GM23338 (cell line): ENCODE measurements around the gene PAX3. TPM values are rescaled to one million over a fixed set of nuclear protein-coding genes. Genes with fewer than 3 reads are reported as not detected.

Experiments
- ATAC-seq: fragments of 200-7000 bp; cut with Tn5 transposase; 3 replicates; pipeline ENCODE4 v1.9.1; 2020
- DNase-seq: peaks from one replicate; pipeline ENCODE4 v3.0.0-alpha.2; 2015; ENCODE audit warnings: low spot score
- H2AFZ ChIP-seq: fragments of 200-600 bp; sonication (generic); 2 replicates; pipeline ENCODE4 v1.8.0; 2016; ENCODE audit warnings: antibody characterized with exemption, mild to moderate bottlenecking, moderate library complexity
- H3F3A ChIP-seq: fragments of 200-600 bp; sonication (generic); replicated peaks from 2 replicates; pipeline ENCODE4 v1.8.0; 2017; ENCODE audit warnings: antibody characterized with exemption, mixed run types, low read depth
- H3K27ac ChIP-seq: fragments of 200-600 bp; sonication (generic); 2 replicates; pipeline ENCODE4 v1.6.1; 2016; ENCODE audit warnings: low read depth
- H3K27me3 ChIP-seq: fragments of 200-600 bp; sonication (generic); 2 replicates; pipeline ENCODE4 v1.8.0; 2016; ENCODE audit warnings: mild to moderate bottlenecking, mixed run types, moderate library complexity; ENCODE audit not compliant: insufficient read depth
- H3K36me3 ChIP-seq: fragments of 200-600 bp; sonication (generic); 2 replicates; pipeline ENCODE4 v1.8.0; 2016; ENCODE audit warnings: mild to moderate bottlenecking; ENCODE audit not compliant: insufficient read depth
- H3K4me1 ChIP-seq: fragments of 200-600 bp; sonication (generic); 2 replicates; pipeline ENCODE4 v1.8.0; 2016; ENCODE audit warnings: mild to moderate bottlenecking, moderate library complexity; ENCODE audit not compliant: insufficient read depth
- H3K4me2 ChIP-seq: fragments of 200-600 bp; sonication (generic); 2 replicates; pipeline ENCODE4 v1.7.1; 2017; ENCODE audit warnings: mixed run types
- H3K4me3 ChIP-seq: fragments of 200-600 bp; sonication (generic); 2 replicates; pipeline ENCODE4 v1.6.1; 2016; ENCODE audit warnings: mixed run types
- H3K79me2 ChIP-seq: fragments of 200-600 bp; sonication (generic); replicated peaks from 2 replicates; pipeline ENCODE4 v1.8.0; 2017; ENCODE audit warnings: mild to moderate bottlenecking; ENCODE audit not compliant: insufficient read depth
- H3K9me2 ChIP-seq: fragments of 200-600 bp; sonication (generic); 2 replicates; pipeline ENCODE4 v1.8.0; 2017; ENCODE audit not compliant: insufficient read depth
- H4K20me1 ChIP-seq: fragments of 200-600 bp; sonication (generic); replicated peaks from 2 replicates; pipeline ENCODE4 v1.8.0; 2017; ENCODE audit warnings: mild to moderate bottlenecking; ENCODE audit not compliant: insufficient read depth
- H3K27ac Mint-ChIP-seq: 2 replicates; pipeline ENCODE4 v1.8.0; 2020; ENCODE audit warnings: inconsistent platforms, mild to moderate bottlenecking, moderate library complexity, mixed read lengths
- H3K27me3 Mint-ChIP-seq: 3 replicates; pipeline ENCODE4 v1.8.0; 2022; ENCODE audit warnings: low read depth, mild to moderate bottlenecking, moderate library complexity, mixed read lengths, inconsistent platforms; ENCODE audit not compliant: insufficient read depth, poor library complexity
- H3K36me3 Mint-ChIP-seq: 3 replicates; pipeline ENCODE4 v1.8.0; 2021; ENCODE audit warnings: low read depth, mild to moderate bottlenecking, inconsistent platforms, moderate library complexity, mixed read lengths
- H3K4me1 Mint-ChIP-seq: 3 replicates; pipeline ENCODE4 v1.8.0; 2020; ENCODE audit warnings: mild to moderate bottlenecking, inconsistent platforms, mixed read lengths
- H3K4me3 Mint-ChIP-seq: 3 replicates; pipeline ENCODE4 v1.8.0; 2021; ENCODE audit warnings: moderate library complexity, mild to moderate bottlenecking, inconsistent platforms, mixed read lengths
- H3K9me3 Mint-ChIP-seq: 3 replicates; pipeline ENCODE4 v1.8.0; 2020; ENCODE audit warnings: moderate library complexity, mild to moderate bottlenecking, inconsistent platforms, mixed read lengths
- EZH2 ChIP-seq: fragments of 200-600 bp; sonication (generic); IDR thresholded peaks from one replicate; pipeline ENCODE4 v1.8.0; 2017; ENCODE audit warnings: antibody characterized with exemption, mild to moderate bottlenecking, low read depth; ENCODE audit not compliant: unreplicated experiment
- EZH2phosphoT487 ChIP-seq: fragments of 200-600 bp; sonication (generic); IDR thresholded peaks from one replicate; pipeline ENCODE4 v1.8.1; 2018; ENCODE audit warnings: antibody characterized with exemption; ENCODE audit not compliant: unreplicated experiment
- JUNB ChIP-seq: IDR thresholded peaks from one replicate; pipeline ENCODE4 v1.6.1; 2016; ENCODE audit warnings: antibody characterized with exemption; ENCODE audit not compliant: unreplicated experiment
- NANOG ChIP-seq: IDR thresholded peaks from 2 replicates; pipeline ENCODE4 v1.6.1; 2016; ENCODE audit warnings: antibody characterized with exemption, borderline replicate concordance
- STAT1 ChIP-seq: IDR thresholded peaks from one replicate; pipeline ENCODE4 v1.6.1; 2016; ENCODE audit warnings: antibody characterized with exemption; ENCODE audit not compliant: unreplicated experiment
- ZNF114 ChIP-seq: fragments of 250-450 bp; sonication (Bioruptor Pico); IDR thresholded peaks from 2 replicates; pipeline ENCODE4 v1.5.0; 2020; ENCODE audit warnings: mild to moderate bottlenecking, moderate library complexity
- polyA plus RNA-seq: library from polyadenylated mRNA; unstranded; fragments of >200 nt; fragmentation: Nextera tagmentation; extraction: Ambion mirVana; gene quantifications from 2 replicates; pipeline ENCODE4 v1.2.1, GENCODE V29; 2016
- total RNA-seq: library from RNA; depleted of rRNA; stranded (reverse); fragments of >200 nt; shearing (Covaris generic); gene quantifications from 2 replicates; pipeline ENCODE4 v1.2.3, GENCODE V29; 2014

Gene PAX3
- total and polyA plus RNA-seq, 2 experiments from 2014 or later: not detected

GRCh38 chr2:222301053-222301795 is 2.4 kb upstream of the PAX3 start:
- DNase-seq (peak; percentile 69), ATAC-seq (peak; percentile 14)
- H3K27ac Mint-ChIP-seq: no peak overlapping the region
- Histone ChIP-seq H3K4me3 (peak overlapping the region; percentile 34; the same call in 1 of the 2 replicates), H3K36me3 (no peaks in the 10 kb centered on the region), H4K20me1 (peaks cover 59% of the 10 kb centered on the region), H3K27ac (no peak overlapping the region), H2AFZ (no peak overlapping the region; the same call in 1 of the 2 replicates), H3K9me2 (no peaks in the 10 kb centered on the region), H3K27me3 (peaks cover 100% of the 10 kb centered on the region), H3K4me2 (peak overlapping the region; percentile 78), H3K4me1 (peaks cover 75% of the 10 kb centered on the region), H3K79me2 (no peaks in the 10 kb centered on the region), H3F3A (peaks cover 45% of the 10 kb centered on the region)
- H3K27me3 Mint-ChIP-seq: peaks cover 100% of the 10 kb centered on the region
- H3K36me3 Mint-ChIP-seq: no peaks in the 10 kb centered on the region; the same call in 2 of the 3 replicates
- H3K9me3 Mint-ChIP-seq: peaks cover 5% of the 10 kb centered on the region; the same call in 2 of the 3 replicates
- peaks cover 82% of the 10 kb centered on the region for H3K4me1 Mint-ChIP-seq
- TF ChIP-seq NANOG (no peak), EZH2phosphoT487 (peak; percentile 60), EZH2 (peak; percentile 88), STAT1 (no peak)
- peak overlapping the region; percentile 42; the same call in 2 of the 3 replicates for H3K4me3 Mint-ChIP-seq

- Histone ChIP-seq H3K36me3 (no peaks in the 10 kb centered on the region), H3K4me3 (peak overlapping the region; percentile 34; the same call in 1 of the 2 replicates), H3F3A (peaks cover 51% of the 10 kb centered on the region), H3K79me2 (no peaks in the 10 kb centered on the region), H3K27me3 (peaks cover 100% of the 10 kb centered on the region), H3K4me1 (peaks cover 76% of the 10 kb centered on the region), H3K4me2 (peak overlapping the region; percentile 78; the same call in 1 of the 2 replicates), H2AFZ (no peak overlapping the region), H3K9me2 (no peaks in the 10 kb centered on the region), H3K27ac (no peak overlapping the region), H4K20me1 (peaks cover 64% of the 10 kb centered on the region)
- Mint-ChIP-seq H3K27ac (no peak overlapping the region), H3K9me3 (peaks cover 5% of the 10 kb centered on the region; the same call in 2 of the 3 replicates), H3K4me1 (peaks cover 83% of the 10 kb centered on the region), H3K4me3 (peak overlapping the region; percentile 30; the same call in 1 of the 3 replicates), H3K27me3 (peaks cover 100% of the 10 kb centered on the region), H3K36me3 (no peaks in the 10 kb centered on the region; the same call in 2 of the 3 replicates)
- no peak for ATAC-seq
- no peak for DNase-seq
- peak; percentile 95 for TF ChIP-seq EZH2
- no peak for TF ChIP-seq JUNB
Observed at GRCh38 chr2:222300726-222301052, 1.9 kb upstream of the PAX3 start.

DNA sequence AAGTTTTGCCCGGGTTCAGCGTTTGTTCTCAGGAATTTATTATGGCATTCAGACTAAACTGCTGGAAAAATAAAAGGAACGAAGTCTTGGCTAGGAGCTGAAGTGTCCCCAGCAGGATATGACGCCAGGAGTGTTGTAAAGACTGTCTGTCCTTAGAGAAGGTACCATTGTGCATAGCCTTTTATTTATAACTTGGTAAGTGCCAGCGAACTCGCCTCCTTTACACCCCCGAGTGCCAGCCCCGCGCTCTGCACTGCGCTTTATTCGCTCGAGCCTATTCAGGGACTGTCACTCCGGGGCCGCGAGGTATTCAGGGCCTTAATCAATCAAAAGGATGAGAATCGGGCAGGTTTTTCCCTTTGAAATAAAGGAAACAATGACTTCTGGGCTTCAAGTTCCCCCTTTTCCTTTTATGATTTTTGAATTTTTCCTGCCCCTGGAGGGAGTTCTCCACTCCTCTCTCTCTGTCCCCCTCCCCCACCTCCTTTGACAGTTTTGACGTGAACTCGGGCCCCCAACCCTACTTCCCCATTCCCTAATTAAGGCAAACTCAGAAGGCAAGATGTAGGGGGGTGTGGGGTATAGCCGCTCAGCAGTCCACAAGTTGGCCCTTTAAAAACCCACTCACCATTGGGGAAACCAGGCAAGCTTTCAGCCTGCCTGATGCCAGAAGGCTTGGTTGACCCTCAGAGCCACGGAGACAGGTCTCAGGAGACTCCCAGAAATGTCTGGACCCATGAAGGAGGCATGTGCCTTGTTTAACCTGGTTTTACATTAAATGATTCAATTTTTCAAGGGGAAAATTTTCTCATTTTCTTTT is 1.3 kb upstream of the PAX3 start:
- TF ChIP-seq EZH2 (peak; percentile 17), ZNF114 (CRISPR knock-in tag) (no peak)
- Histone ChIP-seq H4K20me1 (peaks cover 60% of the 10 kb centered on the region), H3K4me1 (peaks cover 75% of the 10 kb centered on the region), H2AFZ (no peak overlapping the region), H3K79me2 (no peaks in the 10 kb centered on the region), H3K27me3 (peaks cover 100% of the 10 kb centered on the region), H3K9me2 (no peaks in the 10 kb centered on the region), H3K4me3 (peak overlapping the region; percentile 53), H3F3A (peaks cover 49% of the 10 kb centered on the region), H3K36me3 (no peaks in the 10 kb centered on the region), H3K4me2 (peak overlapping the region; percentile 78), H3K27ac (no peak overlapping the region)
- Mint-ChIP-seq H3K4me3 (peak overlapping the region; percentile 61; the same call in 1 of the 3 replicates), H3K9me3 (peaks cover 7% of the 10 kb centered on the region; the same call in 2 of the 3 replicates), H3K36me3 (no peaks in the 10 kb centered on the region; the same call in 2 of the 3 replicates), H3K4me1 (peaks cover 84% of the 10 kb centered on the region), H3K27me3 (peaks cover 100% of the 10 kb centered on the region), H3K27ac (no peak overlapping the region)
- DNase-seq (peak; percentile 47), ATAC-seq (no peak)
